ENCODE measurements around the gene IGF1R. TPM values are rescaled to one million over a fixed set of nuclear protein-coding genes. Genes with fewer than 3 reads are reported as not detected.
A peak's percentile ranks its signal among the peaks of the same experiment; 100 is the strongest.

The IGF1R gene
- total and polyA plus RNA-seq, 2 of the 8 experiments (the other 6 are each of a cell fraction or from before 2014, with no cell fraction given): 32.9 to 109 TPM

GRCh38 chr15:98905963-98906711 lies 257.8 kb downstream of the IGF1R start:
- Histone ChIP-seq H2BK20ac (ENCODE audit: low read length) (no peak overlapping the region), H4K5ac (ENCODE audit: insufficient read length, low read depth, low read length) (no peak overlapping the region), H3K79me1 (ENCODE audit: low read depth, low read length) (peaks cover 4% of the 10 kb centered on the region), H3K4me3 (ENCODE audit: extremely low read depth in 1 of 4, insufficient read depth in 2 of 4, low read depth in 3 of 4, low read length in 4 of 4) (no peak overlapping the region), H3K14ac (ENCODE audit: insufficient read length) (no peak overlapping the region), H3K4ac (replicated peaks; ENCODE audit: insufficient read length, low read depth, low read length) (no peak overlapping the region), H3K18ac (ENCODE audit: extremely low read depth, low read length) (no peak overlapping the region), H2AFZ (ENCODE audit: low read length) (no peak overlapping the region), H3K4me1 (replicated peaks in 1 of 4; ENCODE audit: control insufficient read depth in 3 of 4, insufficient read depth in 4 of 4, low read length in 3 of 4) (peaks cover 2 to 12% (median 7%) of the 10 kb centered on the region in 4 experiments), H3K9me3 (ENCODE audit: insufficient read depth in 2 of 2, low read depth in 1 of 2, low read length in 1 of 2) (no peaks in the 10 kb centered on the region), H2BK12ac (ENCODE audit: low read depth, low read length) (no peak overlapping the region), H3K23me2 (ENCODE audit: low read depth, low read length) (no peaks in the 10 kb centered on the region), H2BK15ac (ENCODE audit: low read length) (no peak overlapping the region), H3K4me2 (ENCODE audit: insufficient read depth in 1 of 2, low read depth in 2 of 2, low read length in 2 of 2) (no peak overlapping the region), H2AK5ac (ENCODE audit: low read depth, low read length) (no peak overlapping the region), H4K20me1 (replicated peaks in 1 of 2; ENCODE audit: control insufficient read depth in 1 of 2, insufficient read depth in 2 of 2, low read length in 2 of 2) (peaks cover 11 to 17% of the 10 kb centered on the region in 2 experiments), H3K27ac (ENCODE audit: low read depth, low read length) (no peak overlapping the region), H4K91ac (replicated peaks; ENCODE audit: insufficient read length, low read length) (no peak overlapping the region), H3K27me3 (replicated peaks in 1 of 4; ENCODE audit: control insufficient read depth in 3 of 4, extremely low read depth in 1 of 4, insufficient read depth in 3 of 4, low read length in 3 of 4) (no peaks in the 10 kb centered on the region), H3K79me2 (ENCODE audit: control insufficient read depth in 1 of 2, insufficient read depth in 2 of 2, low read length in 2 of 2) (peaks cover 0 to 21% of the 10 kb centered on the region in 2 experiments; a peak in 1 of 4 replicates), H3K56ac (replicated peaks; ENCODE audit: insufficient read length, low read depth, low read length) (no peak overlapping the region), H4K8ac (ENCODE audit: extremely low read depth, insufficient read depth, low read length) (no peak overlapping the region), H3K23ac (ENCODE audit: insufficient read length) (no peak overlapping the region), H3K9ac (replicated peaks in 1 of 4; ENCODE audit: extremely low read depth in 1 of 4, low read depth in 3 of 4, low read length in 3 of 4) (no peak overlapping the region), H3K36me3 (ENCODE audit: control insufficient read depth in 2 of 4, insufficient read depth in 4 of 4, low read length in 3 of 4) (peaks cover 0 to 22% (median 8%) of the 10 kb centered on the region in 4 experiments; a peak in 6 of 8 replicates), H2BK120ac (replicated peaks; ENCODE audit: low read depth, low read length) (no peak overlapping the region), H2BK5ac (ENCODE audit: low read depth, low read length) (0 out of 2 replicates have a peak overlapping the region, but pooled peaks have one; percentile 41)
- TF ChIP-seq BCL11A (IDR thresholded peaks at IDR 0.05; ENCODE audit: low read depth in 2 of 2, low read length in 2 of 2): no peak
- no peak for TF ChIP-seq EGR1 (IDR thresholded peaks at IDR 0.05; ENCODE audit: borderline replicate concordance, low read depth, low read length)
- TF ChIP-seq CBX5 (IDR thresholded peaks at IDR 0.05; ENCODE audit: low read depth, low read length): no peak
- POLR2A ChIA-PET (ENCODE audit: partially characterized antibody): no interaction called here
- FAIRE-seq: no peak
- 81% methylated on average over 7 of the region's 7 CpGs; no CpG with 5 or more reads in 1 of the 2 experiments for WGBS, 2 experiments (ENCODE audit: extremely low coverage in 1 of 2, insufficient coverage in 1 of 2, insufficient read length in 1 of 2, insufficient replicate concordance in 2 of 2, low coverage in 1 of 2, low lambda C conversion rate in 2 of 2, missing lambda C conversion rate in 1 of 2)
- DNase-seq (ENCODE audit: low read depth in 1 of 2, low spot score in 2 of 2): no peak
- CTCF ChIA-PET (ENCODE audit: partially characterized antibody): interaction anchor here (0.7 to 5.9 kb wide), 17 partner anchors 9 to 387 kb away, joined by 3 to 54 read pairs (median 3); no protein-coding TSS in a partner anchor
